ENCODE data around the gene SH3TC1. TPM values are rescaled to one million over a fixed set of nuclear protein-coding genes. Genes with fewer than 3 reads are reported as not detected.
A peak's percentile ranks its signal among the peaks of the same experiment; 100 is the strongest.

The SH3TC1 gene
- total and polyA plus RNA-seq, 2 of the 13 experiments (the other 11 are each of a cell fraction or from before 2014, with no cell fraction given), result 14.9 to 21.8 TPM

GRCh38 chr4:8198906-8199593 is at the start of gene SH3TC1 (continued):
- TF ChIP-seq NCOA2 (CRISPR knock-in tag; IDR thresholded peaks at IDR 0.05) (peak; percentile 82), TBL1XR1 (IDR thresholded peaks at IDR 0.05; ENCODE audit: borderline replicate concordance, low read length, partially characterized antibody) (no peak), SAP130 (CRISPR knock-in tag; IDR thresholded peaks at IDR 0.05; ENCODE audit: low read depth) (peak; percentile 97), TP53 (CRISPR knock-in tag; conservative IDR thresholded peaks at IDR 0.05) (0 out of 2 replicates have a peak, but pooled peaks have one; percentile 48), ZNF24 (IDR thresholded peaks at IDR 0.05) (no peak), ZNF124 (CRISPR knock-in tag; IDR thresholded peaks at IDR 0.05) (peak; percentile 80), ZNF687 (CRISPR knock-in tag; IDR thresholded peaks at IDR 0.05) (peak; percentile 88), ZNF570 (CRISPR knock-in tag; IDR thresholded peaks at IDR 0.05; ENCODE audit: borderline replicate concordance) (0 out of 2 replicates have a peak, but pooled peaks have one; percentile 76), HINFP (CRISPR knock-in tag; IDR thresholded peaks at IDR 0.05; ENCODE audit: low read depth) (peak; percentile 70; the same call in 1 of the 2 replicates), PHF5A (CRISPR knock-in tag; IDR thresholded peaks at IDR 0.05; ENCODE audit: low read depth, unreplicated experiment) (peak; percentile 26), ZSCAN5A (CRISPR knock-in tag; IDR thresholded peaks at IDR 0.05; ENCODE audit: borderline replicate concordance) (no peak), HDAC1 (CRISPR knock-in tag; IDR thresholded peaks at IDR 0.05) (peak; percentile 96), SKI (IDR thresholded peaks at IDR 0.05; ENCODE audit: partially characterized antibody) (peak; percentile 74), ZKSCAN8 (CRISPR knock-in tag; IDR thresholded peaks at IDR 0.05; ENCODE audit: borderline replicate concordance) (peak; percentile 83), ZNF337 (CRISPR knock-in tag; IDR thresholded peaks at IDR 0.05; ENCODE audit: borderline replicate concordance, low read depth) (no peak), FOXK1 (CRISPR knock-in tag; IDR thresholded peaks at IDR 0.05; ENCODE audit: borderline replicate concordance, low read depth) (0 out of 2 replicates have a peak, but pooled peaks have one; percentile 33), KDM2A (CRISPR knock-in tag; IDR thresholded peaks at IDR 0.05; ENCODE audit: borderline replicate concordance, low read depth) (peak; percentile 83)
- TF ChIP-seq, protein P1, sequence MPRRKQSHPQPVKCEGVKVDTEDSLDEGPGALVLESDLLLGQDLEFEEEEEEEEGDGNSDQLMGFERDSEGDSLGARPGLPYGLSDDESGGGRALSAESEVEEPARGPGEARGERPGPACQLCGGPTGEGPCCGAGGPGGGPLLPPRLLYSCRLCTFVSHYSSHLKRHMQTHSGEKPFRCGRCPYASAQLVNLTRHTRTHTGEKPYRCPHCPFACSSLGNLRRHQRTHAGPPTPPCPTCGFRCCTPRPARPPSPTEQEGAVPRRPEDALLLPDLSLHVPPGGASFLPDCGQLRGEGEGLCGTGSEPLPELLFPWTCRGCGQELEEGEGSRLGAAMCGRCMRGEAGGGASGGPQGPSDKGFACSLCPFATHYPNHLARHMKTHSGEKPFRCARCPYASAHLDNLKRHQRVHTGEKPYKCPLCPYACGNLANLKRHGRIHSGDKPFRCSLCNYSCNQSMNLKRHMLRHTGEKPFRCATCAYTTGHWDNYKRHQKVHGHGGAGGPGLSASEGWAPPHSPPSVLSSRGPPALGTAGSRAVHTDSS (CRISPR knock-in tag; conservative IDR thresholded peaks at IDR 0.05), result no peak
- TF ChIP-seq, protein P2, sequence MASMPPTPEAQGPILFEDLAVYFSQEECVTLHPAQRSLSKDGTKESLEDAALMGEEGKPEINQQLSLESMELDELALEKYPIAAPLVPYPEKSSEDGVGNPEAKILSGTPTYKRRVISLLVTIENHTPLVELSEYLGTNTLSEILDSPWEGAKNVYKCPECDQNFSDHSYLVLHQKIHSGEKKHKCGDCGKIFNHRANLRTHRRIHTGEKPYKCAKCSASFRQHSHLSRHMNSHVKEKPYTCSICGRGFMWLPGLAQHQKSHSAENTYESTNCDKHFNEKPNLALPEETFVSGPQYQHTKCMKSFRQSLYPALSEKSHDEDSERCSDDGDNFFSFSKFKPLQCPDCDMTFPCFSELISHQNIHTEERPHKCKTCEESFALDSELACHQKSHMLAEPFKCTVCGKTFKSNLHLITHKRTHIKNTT (CRISPR knock-in tag; IDR thresholded peaks at IDR 0.05), result no peak

All from HepG2 (cell line).